Central memory CD8-positive, alpha-beta T cell (primary cell): ENCODE data around the gene CEACAM7.
A peak's percentile ranks its signal among the peaks of the same experiment; 100 is the strongest.
"Not testable (repeated sequence)": the region's sequence is repeated elsewhere in the genome, so short reads cannot be mapped to it uniquely, and the experiment has no call there.

Experiments used
- ATAC-seq: fragments of 150-1000 bp; cut with Tn5 transposase; replicated peaks from 2 replicates; pipeline ENCODE4 v1.10.0; 2022; ENCODE audit warnings: mild to moderate bottlenecking, moderate FRiP score, moderate number of reproducible peaks; ENCODE audit not compliant: poor library complexity, severe bottlenecking; ENCODE audit errors: extremely low read depth
- DNase-seq, 2 donors: peaks; one replicate each; pipeline ENCODE4 v3.0.0; 2021; ENCODE audit warnings: low spot score in 2 of 2
- H3K27ac Mint-ChIP-seq: one replicate; pipeline ENCODE4 v1.8.0; 2022; ENCODE audit warnings: low read depth, mild to moderate bottlenecking, moderate library complexity, mixed read lengths
- H3K27me3 Mint-ChIP-seq: one replicate; pipeline ENCODE4 v1.8.0; 2022; ENCODE audit warnings: mixed read lengths
- H3K36me3 Mint-ChIP-seq: one replicate; pipeline ENCODE4 v1.8.0; 2022; ENCODE audit warnings: mild to moderate bottlenecking, moderate library complexity, mixed read lengths; ENCODE audit not compliant: insufficient read depth
- H3K4me1 Mint-ChIP-seq: one replicate; pipeline ENCODE4 v1.8.0; 2022; ENCODE audit warnings: mixed read lengths
- H3K4me3 Mint-ChIP-seq: one replicate; pipeline ENCODE4 v1.8.0; 2022; ENCODE audit warnings: mild to moderate bottlenecking, moderate library complexity, mixed read lengths
- H3K9me3 Mint-ChIP-seq: one replicate; pipeline ENCODE4 v1.8.0; 2022; ENCODE audit warnings: mixed read lengths

CEACAM7 gene

GRCh38 chr19:41670755-41671154 lies 17.3 kb downstream of the CEACAM7 start:
- DNase-seq (no peak), ATAC-seq (no peak)
- Mint-ChIP-seq H3K27me3 (peaks cover 77% of the 10 kb centered on the region), H3K4me3 (no peak overlapping the region), H3K36me3 (no peaks in the 10 kb centered on the region), H3K4me1 (no peaks in the 10 kb centered on the region), H3K9me3 (no peaks in the 10 kb centered on the region), H3K27ac (no peak overlapping the region)

DNA sequence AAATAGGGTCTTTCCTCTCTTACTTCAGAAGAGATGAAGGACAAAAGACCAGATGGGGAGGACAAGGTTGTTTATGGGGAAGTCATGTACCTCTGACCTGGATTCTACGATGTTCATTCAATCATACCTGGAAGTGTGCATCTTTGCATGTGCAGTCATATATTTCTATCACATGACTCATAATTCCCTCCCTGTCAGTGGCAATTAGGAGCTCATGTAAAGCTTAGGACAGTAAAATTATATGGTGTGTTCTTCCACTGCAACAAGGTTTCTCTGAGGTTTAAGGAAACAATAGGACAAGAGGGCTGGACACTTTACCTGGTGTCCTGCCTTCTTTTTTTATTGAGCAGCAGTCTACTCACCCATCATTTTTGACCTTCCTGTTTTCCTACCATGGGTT lies 19.8 kb downstream of the CEACAM7 start:
- ATAC-seq = no peak
- H3K9me3 Mint-ChIP-seq = peaks cover 5% of the 10 kb centered on the region
- DNase-seq = no peak
- H3K36me3 Mint-ChIP-seq = no peaks in the 10 kb centered on the region
- H3K4me1 Mint-ChIP-seq = no peaks in the 10 kb centered on the region
- no peak overlapping the region for H3K4me3 Mint-ChIP-seq
- peaks cover 71% of the 10 kb centered on the region for H3K27me3 Mint-ChIP-seq
- H3K27ac Mint-ChIP-seq = no peak overlapping the region

- Mint-ChIP-seq H3K4me1 (no peaks in the 10 kb centered on the region), H3K36me3 (peaks cover 1% of the 10 kb centered on the region), H3K27me3 (peaks cover 68% of the 10 kb centered on the region), H3K9me3 (peaks cover 11% of the 10 kb centered on the region), H3K27ac (no peak overlapping the region), H3K4me3 (no peak overlapping the region)
- no peak for DNase-seq
- no peak for ATAC-seq
Observed at GRCh38 chr19:41666075-41666474, 22.0 kb downstream of the CEACAM7 start.

- Mint-ChIP-seq H3K36me3 (peaks cover 1% of the 10 kb centered on the region), H3K27ac (peak overlapping the region; percentile 39), H3K9me3 (peaks cover 1% of the 10 kb centered on the region), H3K4me3 (peak overlapping the region; percentile 25), H3K4me1 (no peaks in the 10 kb centered on the region), H3K27me3 (peaks cover 81% of the 10 kb centered on the region)
- ATAC-seq (peak; percentile 49), DNase-seq (no peak)
Observed at GRCh38 chr19:41657157-41657556, 30.9 kb downstream of the CEACAM7 start.

GRCh38 chr19:41656756-41657155 lies 31.3 kb downstream of the CEACAM7 start:
- ATAC-seq = peak; percentile 65
- H3K4me3 Mint-ChIP-seq = peak overlapping the region; percentile 25
- DNase-seq, H3K9me3 Mint-ChIP-seq, H3K36me3 Mint-ChIP-seq, H3K4me1 Mint-ChIP-seq: not testable (repeated sequence)
- peak overlapping the region; percentile 39 for H3K27ac Mint-ChIP-seq
- H3K27me3 Mint-ChIP-seq = peaks cover 77% of the 10 kb centered on the region

- Mint-ChIP-seq H3K27me3 (peaks cover 67% of the 10 kb centered on the region), H3K9me3 (no peaks in the 10 kb centered on the region), H3K4me3 (no peak overlapping the region), H3K4me1 (no peaks in the 10 kb centered on the region), H3K36me3 (no peaks in the 10 kb centered on the region), H3K27ac (no peak overlapping the region)
- no peak for DNase-seq
- ATAC-seq = no peak
Observed at GRCh38 chr19:41652250-41652649, 35.8 kb downstream of the CEACAM7 start.

DNA sequence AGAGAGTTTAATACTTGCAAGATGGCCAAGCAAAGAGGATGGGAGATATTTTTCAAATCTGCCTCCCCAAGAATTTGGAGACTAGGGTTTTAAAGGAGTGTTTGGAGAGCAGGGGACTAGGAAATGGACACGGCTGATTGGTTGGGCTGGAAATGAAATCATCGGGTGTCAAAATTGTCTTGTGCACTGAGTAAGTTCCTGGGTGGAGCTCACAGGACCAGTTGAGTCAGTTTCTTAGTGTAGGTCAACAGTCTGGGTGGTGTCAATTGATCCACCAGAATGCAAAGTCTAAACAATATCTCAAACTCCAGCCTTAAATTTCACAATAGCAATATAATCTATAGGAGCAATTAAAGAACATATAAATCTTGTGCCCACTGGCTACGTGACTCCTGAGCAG lies 38.2 kb downstream of the CEACAM7 start:
- Mint-ChIP-seq H3K27me3 (peaks cover 57% of the 10 kb centered on the region), H3K36me3 (no peaks in the 10 kb centered on the region), H3K27ac (no peak overlapping the region), H3K4me3 (no peak overlapping the region), H3K9me3 (no peaks in the 10 kb centered on the region), H3K4me1 (no peaks in the 10 kb centered on the region)
- ATAC-seq (no peak), DNase-seq (no peak)

GRCh38 chr19:41646589-41647204 lies 41.4 kb downstream of the CEACAM7 start:
- no peak overlapping the region for H3K27ac Mint-ChIP-seq
- ATAC-seq = no peak
- H3K27me3 Mint-ChIP-seq = peaks cover 51% of the 10 kb centered on the region

DNA sequence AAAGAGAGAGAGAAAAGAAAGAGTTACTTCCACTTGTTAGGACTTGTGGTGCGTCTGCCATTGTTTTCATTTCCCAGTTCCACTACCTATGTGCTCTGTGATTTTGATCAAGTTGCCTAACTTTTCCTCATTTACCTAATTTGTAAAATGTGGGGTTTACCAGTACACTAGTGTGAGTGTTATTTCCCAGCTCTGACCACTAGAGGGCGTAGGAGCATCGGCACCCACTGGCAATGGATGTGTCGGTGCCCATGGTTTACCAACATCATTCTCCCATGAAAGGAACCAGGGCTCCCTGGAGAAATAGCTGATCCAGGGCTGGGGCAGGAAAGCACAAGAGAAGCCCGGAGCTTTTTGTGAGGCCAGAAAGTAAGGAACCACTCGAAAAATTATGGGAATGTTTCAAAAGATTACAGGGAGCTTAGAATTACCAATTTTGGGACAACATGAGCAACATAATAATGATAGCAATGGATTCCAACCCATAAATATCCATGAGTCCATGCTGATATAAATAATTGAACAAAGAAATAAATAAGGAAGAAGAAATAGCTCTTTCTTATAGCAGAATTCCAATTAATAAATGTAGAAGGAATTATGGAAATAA lies 46.1 kb downstream of the CEACAM7 start:
- ATAC-seq = no peak

More at GRCh38 chr19:41646589-41647204, 41.4 kb downstream of the CEACAM7 start:
- H3K4me1 Mint-ChIP-seq = peaks cover 5% of the 10 kb centered on the region
- H3K9me3 Mint-ChIP-seq = no peaks in the 10 kb centered on the region
- no peak for DNase-seq
- peaks cover 2% of the 10 kb centered on the region for H3K36me3 Mint-ChIP-seq
- H3K4me3 Mint-ChIP-seq = no peak overlapping the region

GRCh38 chr19:41638641-41639081 lies 49.4 kb downstream of the CEACAM7 start:
- H3K36me3 Mint-ChIP-seq = peaks cover 2% of the 10 kb centered on the region
- DNase-seq = no peak
- peaks cover 63% of the 10 kb centered on the region for H3K27me3 Mint-ChIP-seq
- H3K4me3 Mint-ChIP-seq = no peak overlapping the region
- no peaks in the 10 kb centered on the region for H3K9me3 Mint-ChIP-seq
- no peak overlapping the region for H3K27ac Mint-ChIP-seq
- peak; percentile 28 for ATAC-seq
- peaks cover 6% of the 10 kb centered on the region for H3K4me1 Mint-ChIP-seq

More for the DNA sequence above, 46.1 kb downstream of the CEACAM7 start:
- Mint-ChIP-seq H3K9me3 (no peaks in the 10 kb centered on the region), H3K27ac (no peak overlapping the region), H3K27me3 (peaks cover 30% of the 10 kb centered on the region), H3K36me3 (peaks cover 2% of the 10 kb centered on the region), H3K4me3 (no peak overlapping the region), H3K4me1 (peaks cover 6% of the 10 kb centered on the region)
- DNase-seq = peak; percentile 47 to 56

GRCh38 chr19:41637484-41637883 lies 50.6 kb downstream of the CEACAM7 start:
- Mint-ChIP-seq H3K27ac (no peak overlapping the region), H3K36me3 (peaks cover 2% of the 10 kb centered on the region), H3K27me3 (peaks cover 68% of the 10 kb centered on the region), H3K4me3 (no peak overlapping the region), H3K4me1 (peaks cover 6% of the 10 kb centered on the region), H3K9me3 (no peaks in the 10 kb centered on the region)
- DNase-seq (no peak), ATAC-seq (no peak)

GRCh38 chr19:41627966-41628675 lies 59.9 kb downstream of the CEACAM7 start:
- no peak for ATAC-seq
- Mint-ChIP-seq H3K4me3 (no peak overlapping the region), H3K36me3 (peaks cover 3% of the 10 kb centered on the region), H3K27me3 (peaks cover 74% of the 10 kb centered on the region), H3K4me1 (no peaks in the 10 kb centered on the region), H3K27ac (no peak overlapping the region), H3K9me3 (no peaks in the 10 kb centered on the region)
- no peak for DNase-seq

DNA sequence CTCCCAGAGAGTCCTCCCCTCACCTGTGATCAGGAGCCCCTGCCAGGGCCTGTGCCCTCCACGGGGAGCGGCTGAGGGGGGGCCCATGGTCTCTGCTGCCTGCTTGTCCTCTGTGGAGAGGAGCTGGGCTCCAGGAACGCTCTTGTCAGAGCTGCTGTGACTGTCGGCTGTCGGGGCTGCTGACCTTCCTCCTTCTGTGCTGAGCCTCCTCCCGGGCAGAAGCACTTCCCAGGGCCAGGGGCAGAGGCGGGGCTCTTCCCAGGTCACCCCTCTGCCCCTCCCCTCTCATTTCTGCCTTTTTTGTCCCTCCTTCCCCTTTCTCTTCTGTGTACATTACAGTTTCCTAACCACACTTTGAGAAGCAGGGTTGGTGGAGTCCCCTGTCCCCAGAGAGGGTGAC lies 61.2 kb downstream of the CEACAM7 start, which contains the start of gene CEACAM4:
TSS of gene CEACAM4 (minus strand) at position 198 of the 400 bp plus-strand sequence. CDS start at position 87, 111 bp downstream.
- no peak within 1 kb of the TSS for H3K4me3 Mint-ChIP-seq
- no peak for DNase-seq

More for the DNA sequence above, 61.2 kb downstream of the CEACAM7 start, which contains the start of gene CEACAM4:
- ATAC-seq = no peak
- peaks cover 3% of the 10 kb centered on the region for H3K36me3 Mint-ChIP-seq
- H3K27me3 Mint-ChIP-seq = peaks cover 63% of the 10 kb centered on the region
- H3K4me1 Mint-ChIP-seq = no peaks in the 10 kb centered on the region
- H3K9me3 Mint-ChIP-seq = no peaks in the 10 kb centered on the region
- H3K27ac Mint-ChIP-seq = no peak within 1 kb of the TSS
